Breast epithelium (tissue), 3 donors: ENCODE data around the gene S1PR4.

ENCODE experiments used
- CTCF ChIP-seq, 3 donors: fragments of 450-650 bp; IDR thresholded peaks; one replicate each; pipeline ENCODE4 v1.5.1; 2016 to 2017; ENCODE audit warnings: antibody characterized with exemption in 3 of 3, mild to moderate bottlenecking in 3 of 3, moderate library complexity in 3 of 3
- POLR2A ChIP-seq: fragments of 450-650 bp; IDR thresholded peaks from one replicate; pipeline ENCODE4 v1.6.1; 2016; ENCODE audit warnings: antibody characterized with exemption, mild to moderate bottlenecking, moderate library complexity
- POLR2AphosphoS5 ChIP-seq, 3 donors: sonication (generic); formaldehyde crosslinking; IDR thresholded peaks; one replicate each; pipeline ENCODE4 v1.6.1; 2017; ENCODE audit warnings: antibody characterized with exemption in 3 of 3

GRCh38 chr19:3129112-3129511 lies 49.5 kb upstream of the S1PR4 start:
- no peak for TF ChIP-seq POLR2AphosphoS5 (IDR thresholded peaks at IDR 0.05)
- TF ChIP-seq CTCF (IDR thresholded peaks at IDR 0.05), result peak in 2 of 3 donors; percentile 46 to 52
- TF ChIP-seq POLR2A, result no peak
